Transverse colon (tissue), 4 donors: Measurements from ENCODE around the gene FRMD8. TPM values are rescaled to one million over a fixed set of nuclear protein-coding genes. Genes with fewer than 3 reads are reported as not detected.
A peak's percentile ranks its signal among the peaks of the same experiment; 100 is the strongest.
"Not testable (repeated sequence)": the region's sequence is repeated elsewhere in the genome, so short reads cannot be mapped to it uniquely, and the experiment has no call there.

Experiments used
- DNase-seq: peaks from one replicate; pipeline ENCODE4 v3.0.0-alpha.2; 2019
- H3K27ac ChIP-seq, 4 donors: fragments of 200-600 bp; sonication (generic); 2 replicates each; pipeline ENCODE4 v1.5.1; 2016 to 2018; ENCODE audit warnings: inconsistent platforms in 4 of 4
- H3K27me3 ChIP-seq: fragments of 200-600 bp; sonication (generic); 2 replicates; pipeline ENCODE4 v1.5.1; 2017; ENCODE audit warnings: inconsistent platforms
- H3K36me3 ChIP-seq, 4 donors: fragments of 200-600 bp; sonication (generic); 2 replicates each; pipeline ENCODE4 v1.5.1; 2017 to 2019; ENCODE audit warnings: inconsistent platforms in 4 of 4
- H3K4me1 ChIP-seq, 4 donors: fragments of 200-600 bp; sonication (generic); 2 replicates each; pipeline ENCODE4 v1.5.1; 2017 to 2020; ENCODE audit warnings: inconsistent platforms in 4 of 4
- H3K4me3 ChIP-seq, 4 donors: fragments of 200-600 bp; sonication (generic); 1 replicate in 1 of 4; 2 replicates in 3 of 4; pipeline versions ENCODE4 v1.5.1 to v1.6.1; 2017 to 2019; ENCODE audit warnings: inconsistent platforms in 4 of 4
- H3K9me3 ChIP-seq, 2 donors: fragments of 200-600 bp; sonication (generic); 2 replicates each; pipeline ENCODE4 v1.5.1; 2017 to 2019; ENCODE audit warnings: inconsistent platforms in 2 of 2
- EP300 ChIP-seq: sonication (generic); formaldehyde crosslinking; IDR thresholded peaks from one replicate; pipeline ENCODE4 v1.6.1; 2017; ENCODE audit warnings: antibody characterized with exemption, low read depth
- POLR2A ChIP-seq: fragments of 450-650 bp; IDR thresholded peaks from one replicate; pipeline ENCODE4 v1.6.1; 2016; ENCODE audit warnings: antibody characterized with exemption, mild to moderate bottlenecking, moderate library complexity
- POLR2AphosphoS5 ChIP-seq, 3 donors: sonication (generic); formaldehyde crosslinking; IDR thresholded peaks; one replicate each; pipeline ENCODE4 v1.6.1; 2016; ENCODE audit warnings: antibody characterized with exemption in 3 of 3
- WGBS, 2 donors: methylation state at CpG; one replicate each; pipeline ENCODE4 v1.1.5; 2018; ENCODE audit warnings: low coverage in 1 of 2; 5-methylcytosine and 5-hydroxymethylcytosine counted together
- in situ Hi-C, 4 donors: fragments of 200-750 bp; cut with MboI; loops; one replicate each; pipeline versions ENCODE4 v1.15.0 to v1.15.1; 2017; ENCODE audit warnings: low sequenced_read_pairs in 3 of 4, low pct_ligation_motif_present in 1 of 4, low pct_unique_long_range_greater_than_20kb in 1 of 4
- intact Hi-C: fragments of 100-400 bp; cut with DNase I; formaldehyde crosslinking; loops from one replicate; pipeline ENCODE4 v1.15.1; 2023; ENCODE audit warnings: low total_unique reads
- total RNA-seq, 4 donors: library from RNA; depleted of rRNA; stranded (reverse); fragments of >200 nt; gene quantifications; one replicate each; pipeline ENCODE4 v1.1.0, GENCODE V29; 2016
- TF ChIP-seq, protein P1 (sequence below), 5 experiments: fragments of 200-600 bp in 3 of 5; fragments of 450-650 bp in 2 of 5; sonication (generic) in 3 of 5; IDR thresholded peaks; 1 replicate in 2 of 5; 2 replicates in 3 of 5; pipeline ENCODE4 v1.5.1; 2016 to 2017; ENCODE audit warnings: antibody characterized with exemption in 5 of 5, inconsistent platforms in 3 of 5, mild to moderate bottlenecking in 2 of 5, moderate library complexity in 1 of 5

Gene FRMD8
- total RNA-seq, 4 donors from 2014 or later: 64.3 to 164 (median 128) TPM

DNA sequence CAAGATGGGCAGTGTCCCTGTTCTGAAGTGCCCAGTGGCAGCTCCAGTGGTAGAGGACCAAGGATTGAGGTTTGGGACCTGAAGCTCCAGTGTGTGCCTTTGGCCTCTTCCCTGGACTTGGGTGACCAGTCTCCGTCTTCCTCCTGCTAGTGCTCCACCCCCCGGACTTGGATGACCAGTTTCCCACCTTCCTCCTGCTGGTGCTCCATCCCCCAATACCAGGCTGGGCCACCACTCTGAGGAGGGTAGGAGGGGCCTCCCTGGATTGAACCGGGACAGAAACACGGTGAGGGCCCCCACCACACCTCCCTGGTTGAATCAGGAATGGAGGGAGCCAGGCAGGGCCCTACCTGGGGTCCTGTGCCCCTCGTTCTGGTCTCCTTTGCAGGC, 25.2 kb downstream of the FRMD8 start:
- peaks cover 0 to 35% (median 3%) of the 10 kb centered on the region in 4 donors for H3K36me3 ChIP-seq
- TF ChIP-seq EP300: no peak
- no peak for TF ChIP-seq POLR2AphosphoS5 (IDR thresholded peaks at IDR 0.05)
- TF ChIP-seq, protein P1, sequence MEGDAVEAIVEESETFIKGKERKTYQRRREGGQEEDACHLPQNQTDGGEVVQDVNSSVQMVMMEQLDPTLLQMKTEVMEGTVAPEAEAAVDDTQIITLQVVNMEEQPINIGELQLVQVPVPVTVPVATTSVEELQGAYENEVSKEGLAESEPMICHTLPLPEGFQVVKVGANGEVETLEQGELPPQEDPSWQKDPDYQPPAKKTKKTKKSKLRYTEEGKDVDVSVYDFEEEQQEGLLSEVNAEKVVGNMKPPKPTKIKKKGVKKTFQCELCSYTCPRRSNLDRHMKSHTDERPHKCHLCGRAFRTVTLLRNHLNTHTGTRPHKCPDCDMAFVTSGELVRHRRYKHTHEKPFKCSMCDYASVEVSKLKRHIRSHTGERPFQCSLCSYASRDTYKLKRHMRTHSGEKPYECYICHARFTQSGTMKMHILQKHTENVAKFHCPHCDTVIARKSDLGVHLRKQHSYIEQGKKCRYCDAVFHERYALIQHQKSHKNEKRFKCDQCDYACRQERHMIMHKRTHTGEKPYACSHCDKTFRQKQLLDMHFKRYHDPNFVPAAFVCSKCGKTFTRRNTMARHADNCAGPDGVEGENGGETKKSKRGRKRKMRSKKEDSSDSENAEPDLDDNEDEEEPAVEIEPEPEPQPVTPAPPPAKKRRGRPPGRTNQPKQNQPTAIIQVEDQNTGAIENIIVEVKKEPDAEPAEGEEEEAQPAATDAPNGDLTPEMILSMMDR (IDR thresholded peaks at IDR 0.05): no peak
- no peak for TF ChIP-seq POLR2A
- H3K27ac ChIP-seq: no peak overlapping the region
- intact Hi-C loops (no loop called here), in situ Hi-C loops (loop anchor here in 1 of 4 donors (10.0 kb wide), 1 partner anchor 47 kb away; no protein-coding TSS in a partner anchor)
- WGBS, 2 donors: 95% methylated on average over 5 of the region's 5 CpGs; no CpG with 5 or more reads in 1 of the 2 donors
- no peaks in the 10 kb centered on the region for H3K9me3 ChIP-seq
- H3K4me3 ChIP-seq: no peak overlapping the region
- peaks cover 7 to 13% (median 10%) of the 10 kb centered on the region in 4 donors for H3K4me1 ChIP-seq
- H3K27me3 ChIP-seq: no peaks in the 10 kb centered on the region
- no peak for DNase-seq

- in situ Hi-C loops: loop anchor here in 1 of 4 donors (10.0 kb wide), 1 partner anchor 48 kb away; no protein-coding TSS in a partner anchor
- DNase-seq: no peak
- 87% methylated on average over 3 to 24 of the region's 24 CpGs for WGBS, 2 donors
- Histone ChIP-seq H3K36me3 (peaks cover 0 to 28% (median 3%) of the 10 kb centered on the region in 4 donors), H3K4me3 (no peak overlapping the region), H3K9me3 (no peaks in the 10 kb centered on the region), H3K27me3 (no peaks in the 10 kb centered on the region), H3K27ac (no peak overlapping the region), H3K4me1 (peaks cover 15 to 21% (median 18%) of the 10 kb centered on the region in 4 donors)
- intact Hi-C loops: no loop called here
- TF ChIP-seq EP300 (no peak), POLR2A (no peak), POLR2AphosphoS5 (IDR thresholded peaks at IDR 0.05) (no peak)
- TF ChIP-seq, protein P1 (IDR thresholded peaks at IDR 0.05): no peak
Observed at GRCh38 chr11:65412271-65413076, 26.0 kb downstream of the FRMD8 start.

DNA sequence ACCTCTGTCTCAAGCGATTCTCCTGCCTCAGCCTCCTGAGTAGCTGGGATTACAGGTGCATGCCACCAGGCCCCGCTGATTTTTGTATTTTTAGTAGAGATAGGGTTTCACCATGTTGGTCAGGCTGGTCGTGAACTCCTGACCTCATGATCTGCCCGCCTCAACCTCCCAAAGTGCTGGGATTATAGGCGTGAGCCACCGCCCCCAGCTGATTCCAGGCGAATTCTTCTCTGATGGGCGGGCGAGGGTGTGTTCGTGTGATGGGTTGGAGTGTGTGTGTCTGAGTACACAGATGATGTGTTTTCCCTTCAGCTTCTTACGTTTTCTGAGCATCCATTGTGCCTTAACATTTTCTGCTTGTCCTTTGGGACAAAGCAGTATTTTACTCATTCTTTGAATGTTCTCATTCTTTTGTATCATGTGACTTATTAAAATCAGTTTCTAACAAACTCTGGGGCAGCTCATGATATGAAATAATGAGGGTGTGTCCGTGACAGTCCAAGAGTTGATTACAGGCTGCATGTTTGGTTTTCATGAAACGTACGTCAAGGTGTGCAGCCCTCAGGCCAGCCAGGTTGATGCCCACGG, 26.7 kb downstream of the FRMD8 start:
- not testable (repeated sequence) for DNase-seq

GRCh38 chr11:65414776-65415498, 28.5 kb downstream of the FRMD8 start:
- Histone ChIP-seq H3K36me3 (peaks cover 0 to 15% (median under 1%) of the 10 kb centered on the region in 4 donors), H3K9me3 (no peaks in the 10 kb centered on the region), H3K4me3 (no peak overlapping the region), H3K4me1 (peaks cover 33 to 45% (median 42%) of the 10 kb centered on the region in 4 donors), H3K27ac (peak overlapping the region in 1 of 4 donors; percentile 100), H3K27me3 (no peaks in the 10 kb centered on the region)
- DNase-seq: peak; percentile 8
- 85% methylated on average over 11 of the region's 11 CpGs; no CpG with 5 or more reads in 1 of the 2 donors for WGBS, 2 donors
- TF ChIP-seq POLR2AphosphoS5 (IDR thresholded peaks at IDR 0.05) (no peak), EP300 (no peak)
- TF ChIP-seq, protein P1 (IDR thresholded peaks at IDR 0.05): no peak
- intact Hi-C loops: no loop called here
- in situ Hi-C loops: loop anchor here in 2 of 4 donors (5.0 to 10.0 kb wide), 3 partner anchors 50 to 97 kb away; no protein-coding TSS in a partner anchor

More for the DNA sequence above, 26.7 kb downstream of the FRMD8 start:
- in situ Hi-C loops: loop anchor here in 1 of 4 donors (10.0 kb wide), 1 partner anchor 48 kb away; no protein-coding TSS in a partner anchor
- H3K27me3 ChIP-seq, H3K9me3 ChIP-seq, H3K4me3 ChIP-seq, H3K27ac ChIP-seq, intact Hi-C loops: not testable (repeated sequence)
- Histone ChIP-seq H3K4me1 (peaks cover 22 to 28% (median 25%) of the 10 kb centered on the region in 4 donors), H3K36me3 (peaks cover 0 to 22% (median 3%) of the 10 kb centered on the region in 4 donors)
- WGBS, 2 donors: 87 to 100% methylated on average over 6 to 15 of the region's 15 CpGs
